HG02763 (cell line): ENCODE results near the gene MPV17.
"Not testable (repeated sequence)": the region's sequence is repeated elsewhere in the genome, so short reads cannot be mapped to it uniquely, and the experiment has no call there.

Source experiments
- ATAC-seq: cut with Tn5 transposase; IDR thresholded peaks from one replicate; pipeline ENCODE4 v1.9.1; 2021; ENCODE audit warnings: mild to moderate bottlenecking, moderate library complexity; ENCODE audit not compliant: unreplicated experiment

The MPV17 gene

GRCh38 chr2:27268296-27268695, 54.6 kb downstream of the MPV17 start:
- ATAC-seq, result not testable (repeated sequence)

GRCh38 chr2:27265536-27265870, 57.4 kb downstream of the MPV17 start:
- ATAC-seq, result no peak

DNA sequence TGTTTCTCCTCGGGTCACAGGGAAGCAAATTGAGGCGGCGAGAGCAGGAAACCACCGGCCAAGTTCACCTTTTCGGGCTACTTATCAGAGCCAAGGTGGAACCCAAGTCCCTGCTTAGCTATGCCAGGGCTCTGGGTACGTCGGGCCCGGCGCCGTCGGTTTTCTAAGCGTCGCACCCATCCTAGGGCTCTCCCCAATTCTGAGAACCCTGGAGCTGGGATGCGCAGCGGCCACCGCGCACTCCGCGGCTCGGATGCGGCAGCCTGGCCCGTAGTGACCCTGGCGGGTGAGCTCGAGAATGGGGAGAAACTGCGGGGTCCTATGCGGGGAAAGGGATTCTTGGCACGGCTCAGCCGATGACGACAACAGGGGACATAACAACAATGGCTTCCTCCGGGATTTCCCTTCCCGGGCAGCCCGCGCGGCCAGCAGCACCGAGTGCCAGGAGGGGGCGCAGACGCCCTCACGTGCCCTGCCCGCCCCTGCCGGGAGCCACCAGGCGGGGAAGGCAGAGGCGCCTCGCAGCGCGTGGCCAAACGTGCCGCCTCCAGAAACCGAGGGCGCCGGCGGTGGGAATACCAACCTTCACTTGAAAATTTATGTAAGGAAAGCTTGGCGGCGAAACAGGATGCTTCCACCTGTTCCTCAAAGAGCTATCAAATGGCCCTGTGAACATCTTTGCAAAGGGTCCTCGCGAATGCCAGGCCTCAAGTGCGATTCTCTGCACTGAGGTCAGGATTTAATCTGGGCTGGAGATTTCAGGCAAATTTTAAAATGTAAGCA, 58.0 kb downstream of the MPV17 start:
- ATAC-seq, result no peak

- no peak for ATAC-seq
Measured at GRCh38 chr2:27264253-27264752, 58.6 kb downstream of the MPV17 start.

- no peak for ATAC-seq
Measured at GRCh38 chr2:27263287-27264252, 59.3 kb downstream of the MPV17 start.

DNA sequence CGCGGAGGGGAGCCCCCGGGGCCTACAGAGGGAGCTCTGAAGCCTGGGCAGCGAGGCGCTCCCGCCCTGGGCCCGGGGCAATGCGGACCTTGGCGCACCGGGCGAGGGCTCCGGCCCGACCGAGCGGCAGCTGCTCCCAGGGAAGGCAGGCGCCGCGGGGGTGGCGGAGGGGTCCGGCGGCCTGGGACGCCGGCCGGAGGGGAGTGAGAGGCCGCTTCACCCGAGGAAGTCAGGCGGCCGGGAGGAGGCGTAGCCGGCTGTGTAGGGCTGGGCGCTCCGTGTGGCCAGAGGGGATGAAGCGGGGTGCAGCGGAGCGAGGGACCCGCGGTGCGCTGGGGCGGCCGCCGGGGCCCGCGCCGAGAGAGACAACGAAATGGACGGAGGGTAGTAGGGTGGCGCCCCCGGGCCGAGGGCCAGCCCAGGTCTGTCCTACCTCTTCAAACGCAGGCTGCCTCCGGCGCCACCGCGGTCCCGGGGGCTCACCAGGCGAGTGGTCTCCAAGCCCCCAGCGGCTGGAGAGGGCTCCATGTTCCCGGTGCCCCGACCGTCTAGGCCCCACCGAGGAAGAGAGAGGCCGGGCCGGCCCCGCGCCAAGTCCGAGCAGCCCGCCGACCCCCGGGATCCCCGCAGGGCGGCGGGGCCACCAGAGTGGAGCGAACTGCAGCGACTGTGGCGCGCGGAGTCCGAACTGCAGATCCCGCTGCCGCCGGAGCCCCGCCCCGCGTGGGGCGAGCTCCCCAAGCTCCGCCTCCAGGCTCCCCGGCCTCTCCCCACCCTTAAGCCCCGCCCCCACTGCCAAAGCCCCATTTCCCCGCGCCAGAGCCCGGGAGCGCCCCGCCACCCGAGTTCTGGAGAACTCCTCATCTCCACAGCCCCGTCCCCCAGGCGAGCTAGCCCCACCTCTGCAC, 60.3 kb downstream of the MPV17 start, which contains the start of gene SLC30A3:
TSS of gene SLC30A3 (minus strand) at position 669 of the 908 bp plus-strand sequence. CDS start at position 528, 141 bp downstream.
- no peak for ATAC-seq

DNA sequence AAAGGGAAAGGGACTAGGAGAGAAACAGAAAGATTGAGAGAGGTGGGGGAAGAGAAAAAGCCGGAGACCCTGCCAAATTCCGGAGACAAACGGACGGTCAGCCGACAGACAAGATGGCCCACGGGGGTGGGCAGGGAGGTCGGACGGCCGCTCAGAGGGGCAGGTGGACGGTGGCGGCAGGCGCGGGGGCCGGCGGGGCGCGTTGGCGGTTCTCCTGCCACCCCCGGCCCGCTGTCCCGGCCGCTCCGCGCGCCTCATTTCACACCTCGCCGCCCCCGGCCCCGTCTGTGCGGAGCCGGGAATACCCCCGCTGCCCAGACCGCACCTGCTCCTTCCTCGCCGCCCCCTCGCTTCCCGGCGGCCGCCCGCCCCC, 61.0 kb downstream of the MPV17 start:
- no peak for ATAC-seq

GRCh38 chr2:27261241-27261925, 61.5 kb downstream of the MPV17 start:
- ATAC-seq, result no peak
